ENCODE data around the gene ZSCAN21. TPM values are rescaled to one million over a fixed set of nuclear protein-coding genes. Genes with fewer than 3 reads are reported as not detected.

The ZSCAN21 gene
- total RNA-seq, 1 donor from 2014 or later: 8.8 TPM

DNA sequence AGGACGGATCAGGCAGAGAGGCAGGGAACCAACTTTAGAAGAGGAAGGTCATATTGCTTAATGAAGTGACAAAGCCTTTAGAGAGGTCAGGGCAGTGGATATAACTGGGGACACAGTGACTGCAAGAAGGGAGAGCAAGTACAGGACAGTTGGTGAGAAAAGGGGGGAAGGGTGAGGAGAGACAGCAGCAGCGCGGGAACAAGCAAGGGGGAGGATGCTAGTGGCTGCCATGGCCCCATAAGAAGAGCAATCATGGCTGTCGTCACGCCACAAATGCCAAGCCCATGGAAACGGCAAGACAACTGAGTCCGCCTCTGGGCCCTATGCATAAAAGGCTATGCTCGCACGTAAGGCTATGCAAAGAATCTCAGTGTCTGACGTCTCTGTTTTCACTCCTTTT is 22.9 kb downstream of the ZSCAN21 start:
- DNase-seq (ENCODE audit: extremely low read depth, low read depth, low spot score): no peak

DNA sequence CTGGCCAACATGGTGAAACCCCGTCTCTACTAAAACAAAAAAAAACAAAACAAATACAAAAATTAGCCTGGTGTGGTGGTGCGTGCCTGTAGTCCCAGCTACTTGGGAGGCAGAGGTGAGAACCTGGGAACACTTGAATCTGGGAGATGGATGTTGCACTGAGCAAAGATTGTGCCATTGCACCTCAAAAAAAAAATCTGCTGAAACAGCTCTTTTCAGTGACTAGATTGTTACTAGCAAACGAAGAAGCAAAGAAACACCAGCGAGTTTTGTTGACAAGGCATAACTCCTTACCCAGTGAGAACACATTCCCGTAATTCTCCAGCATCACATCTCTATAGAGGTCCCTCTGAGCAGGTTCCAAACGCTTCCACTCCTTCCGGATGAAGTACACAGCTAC is 25.3 kb downstream of the ZSCAN21 start:
- no peak for DNase-seq (ENCODE audit: extremely low read depth, low read depth, low spot score)

DNA sequence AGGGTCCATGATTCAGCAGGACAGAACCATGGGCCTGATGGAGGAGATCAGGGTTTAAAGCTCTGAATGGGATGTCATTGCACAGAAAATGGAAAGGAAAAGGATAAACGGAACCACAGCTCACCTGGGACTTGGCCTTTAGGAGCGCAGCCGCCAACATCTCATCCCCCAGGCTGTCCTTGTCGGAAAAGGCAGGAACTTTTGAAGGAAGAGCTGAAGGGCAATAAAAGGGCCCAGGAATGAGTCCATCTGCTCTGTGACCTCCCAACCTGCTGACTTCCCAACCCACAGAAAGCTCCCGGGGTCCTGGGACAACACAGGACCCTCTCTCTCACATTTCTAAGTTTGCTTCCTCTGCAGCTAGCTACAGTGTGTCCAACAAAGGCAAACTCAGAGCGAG is 25.8 kb downstream of the ZSCAN21 start:
- no peak for DNase-seq (ENCODE audit: extremely low read depth, low read depth, low spot score)

DNA sequence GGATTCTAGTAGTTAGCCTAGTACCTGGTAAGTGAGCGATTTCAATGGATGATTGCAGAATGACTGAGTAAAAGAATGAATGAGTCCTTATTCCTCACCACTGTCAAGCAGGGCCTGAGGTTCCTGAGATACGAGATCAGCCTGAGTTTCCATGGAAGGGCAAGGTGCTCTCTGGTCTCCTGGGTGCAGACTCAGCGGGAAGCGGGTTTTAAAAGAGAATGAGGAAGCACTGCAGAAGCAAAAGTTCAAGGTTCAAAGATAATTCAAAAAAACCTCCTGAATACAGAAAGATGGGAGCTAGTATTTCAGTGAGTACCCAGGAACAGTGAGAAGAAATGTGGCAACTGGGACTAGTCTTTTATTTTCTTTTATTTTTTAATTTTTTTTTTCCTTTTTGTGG is 27.6 kb downstream of the ZSCAN21 start:
- DNase-seq (ENCODE audit: extremely low read depth, low read depth, low spot score): no peak

DNA sequence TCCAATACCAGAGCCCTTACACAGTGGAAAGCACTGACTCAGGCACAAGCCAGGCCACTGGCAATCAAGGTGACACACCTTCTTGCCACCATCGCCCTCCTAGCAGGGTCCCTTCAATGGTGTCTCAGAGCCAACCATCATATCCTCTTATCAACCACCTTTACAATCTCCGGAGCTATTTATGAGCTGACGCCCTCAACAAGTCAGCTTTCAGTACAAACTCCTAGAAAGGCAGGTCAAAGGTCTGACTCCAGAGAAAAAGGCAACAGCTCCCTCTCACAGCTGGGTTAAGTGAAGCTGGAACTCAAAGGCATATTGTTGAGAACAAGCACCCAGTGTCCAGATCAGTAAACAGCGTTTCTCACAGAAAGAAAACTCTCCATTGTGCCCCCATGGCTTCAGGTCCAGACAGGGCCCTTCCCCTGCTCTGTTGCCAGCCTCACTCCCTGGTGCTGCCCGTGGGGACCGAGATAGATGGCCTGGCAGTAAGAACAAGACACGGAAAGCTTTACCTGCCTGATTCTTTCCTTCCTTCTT is 29.5 kb downstream of the ZSCAN21 start:
- no peak for DNase-seq (ENCODE audit: extremely low read depth, low read depth, low spot score)

DNA sequence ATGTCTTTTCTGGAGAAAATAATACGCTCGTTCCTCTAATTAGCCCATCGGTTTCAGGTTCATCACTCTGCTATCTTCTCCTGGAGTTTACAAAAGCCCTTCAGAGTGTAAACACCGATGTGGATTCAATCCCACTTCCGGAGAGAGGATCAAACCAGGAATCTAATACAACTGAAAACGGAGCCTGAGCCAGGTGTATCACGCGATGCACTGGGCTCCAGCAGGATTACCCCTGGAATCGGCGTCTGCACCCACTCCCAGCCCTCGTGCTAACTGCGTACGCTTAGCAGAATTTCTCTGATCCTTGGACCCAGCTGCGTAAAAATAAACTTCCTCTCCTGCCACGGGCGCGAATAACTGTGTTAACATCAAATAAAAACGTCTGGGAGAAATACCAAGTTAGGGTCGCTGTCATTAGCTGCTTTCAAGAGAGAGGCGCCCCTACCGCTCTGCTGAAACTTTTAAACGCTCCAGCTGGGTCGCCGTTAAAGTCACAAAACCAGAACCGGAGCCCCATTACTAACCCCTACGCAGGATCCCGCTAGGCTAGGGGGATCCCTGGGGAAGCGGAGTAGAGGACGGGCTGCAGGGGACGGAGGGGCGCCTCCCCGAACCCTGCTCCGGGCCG is 31.4 kb downstream of the ZSCAN21 start:
- no peak for DNase-seq (ENCODE audit: extremely low read depth, low read depth, low spot score)

DNA sequence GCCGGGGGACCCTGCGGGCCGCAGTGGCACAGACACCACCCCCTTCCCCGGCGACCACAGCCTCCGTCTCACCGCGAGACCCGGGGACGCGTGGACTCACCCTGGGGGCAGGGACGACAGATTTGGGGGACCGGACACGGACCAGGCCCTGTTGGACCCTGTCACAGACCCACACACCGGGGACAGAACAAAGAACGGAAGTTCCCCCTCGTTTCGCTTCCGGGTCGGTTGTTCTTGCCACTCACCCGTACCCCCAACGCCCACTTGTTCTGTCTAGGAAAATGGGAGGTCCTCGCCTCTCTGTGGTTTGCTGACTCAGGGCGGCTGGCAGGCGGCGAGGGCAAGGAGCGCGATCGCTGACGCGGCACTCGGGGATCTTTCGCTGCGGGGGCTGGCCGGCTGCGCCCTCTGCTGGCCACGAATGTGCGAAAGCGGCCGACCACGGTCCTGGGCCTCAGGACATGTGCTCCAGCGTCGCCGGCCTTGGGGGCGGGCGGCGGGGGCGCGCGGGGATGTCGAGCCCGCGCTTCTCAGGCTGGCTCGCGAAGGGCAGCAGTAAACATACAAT is 32.0 kb downstream of the ZSCAN21 start, which contains the start of gene ZNF3:
TSS of gene ZNF3 (minus strand) at position 189 of the 568 bp plus-strand sequence. CDS start 4,366 bp downstream, outside the sequence.
- DNase-seq (ENCODE audit: extremely low read depth, low read depth, low spot score): peak; percentile 90

DNA sequence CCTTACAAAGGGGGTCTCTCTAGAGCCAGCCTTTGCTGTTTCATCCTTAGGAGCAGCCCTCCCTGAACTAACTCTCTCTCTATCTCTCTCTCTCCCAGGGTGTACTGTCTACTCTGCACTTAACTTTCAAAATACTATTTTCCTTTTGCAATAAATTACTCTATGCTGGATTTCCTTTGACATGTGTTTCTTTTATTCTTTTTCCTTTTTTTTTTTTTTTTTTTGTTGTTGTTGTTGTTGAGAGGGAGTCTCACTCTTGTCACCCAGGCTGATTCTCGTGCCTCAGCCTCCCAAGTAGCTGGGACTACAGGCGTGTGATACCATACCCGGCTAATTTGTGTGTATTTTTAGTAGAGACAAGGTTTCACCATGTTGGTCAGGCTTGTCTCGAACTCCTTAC is 33.4 kb downstream of the ZSCAN21 start:
- no peak for DNase-seq (ENCODE audit: extremely low read depth, low read depth, low spot score)

DNA sequence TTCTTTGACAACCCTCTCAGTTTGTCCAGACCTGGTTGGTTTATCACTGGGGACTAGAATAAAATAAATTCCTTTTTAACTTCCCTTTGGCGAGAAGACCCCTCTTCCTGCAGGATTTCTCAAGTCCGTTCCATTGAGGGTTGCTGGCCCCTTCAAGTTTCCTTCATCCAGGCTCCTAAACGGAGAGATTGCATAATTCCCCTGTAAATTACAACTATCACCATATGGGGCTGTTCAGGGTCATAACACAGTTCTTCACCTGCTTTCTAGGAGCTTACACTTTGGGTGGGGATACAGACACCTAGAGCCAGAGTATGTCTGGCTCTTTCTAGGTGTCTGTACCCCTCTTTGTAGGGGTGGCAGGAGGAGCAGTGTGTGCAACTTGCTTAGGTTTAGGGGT is 35.9 kb downstream of the ZSCAN21 start:
- no peak for DNase-seq (ENCODE audit: extremely low read depth, low read depth, low spot score)

DNA sequence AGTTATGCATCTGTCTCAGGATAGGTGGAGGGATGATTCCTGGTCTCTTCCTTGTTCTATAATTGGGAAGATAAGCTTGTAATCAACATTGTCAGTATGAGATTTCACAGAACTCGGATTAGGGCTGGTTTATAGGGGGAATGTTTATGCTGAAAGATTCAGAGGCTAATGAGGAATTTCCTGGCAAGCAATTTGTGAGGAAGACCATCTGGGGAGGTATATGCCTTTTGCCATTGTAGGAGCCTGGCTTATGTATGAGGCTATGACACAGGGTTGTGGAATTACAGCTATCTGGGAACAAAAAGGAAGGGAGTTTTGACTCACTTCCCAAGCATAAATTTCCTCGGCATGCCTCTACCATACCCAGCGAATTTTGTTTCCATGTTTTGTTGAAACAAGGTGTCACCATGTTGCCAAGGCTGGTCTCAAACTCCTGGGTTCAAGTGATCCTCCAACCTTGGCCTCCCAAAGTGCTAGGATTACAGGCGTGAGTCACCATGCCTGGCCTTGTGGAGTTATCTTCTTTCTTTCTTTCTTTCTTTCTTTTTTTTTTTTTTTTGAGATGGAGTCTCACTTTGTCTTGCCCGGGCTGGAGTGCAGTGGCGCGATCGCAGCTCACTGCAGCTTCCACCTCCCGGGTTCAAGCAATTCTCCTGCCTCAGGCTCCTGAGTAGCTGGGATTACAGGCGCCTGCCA is 37.6 kb downstream of the ZSCAN21 start:
- peak; percentile 99 for DNase-seq (ENCODE audit: extremely low read depth, low read depth, low spot score)

DNA sequence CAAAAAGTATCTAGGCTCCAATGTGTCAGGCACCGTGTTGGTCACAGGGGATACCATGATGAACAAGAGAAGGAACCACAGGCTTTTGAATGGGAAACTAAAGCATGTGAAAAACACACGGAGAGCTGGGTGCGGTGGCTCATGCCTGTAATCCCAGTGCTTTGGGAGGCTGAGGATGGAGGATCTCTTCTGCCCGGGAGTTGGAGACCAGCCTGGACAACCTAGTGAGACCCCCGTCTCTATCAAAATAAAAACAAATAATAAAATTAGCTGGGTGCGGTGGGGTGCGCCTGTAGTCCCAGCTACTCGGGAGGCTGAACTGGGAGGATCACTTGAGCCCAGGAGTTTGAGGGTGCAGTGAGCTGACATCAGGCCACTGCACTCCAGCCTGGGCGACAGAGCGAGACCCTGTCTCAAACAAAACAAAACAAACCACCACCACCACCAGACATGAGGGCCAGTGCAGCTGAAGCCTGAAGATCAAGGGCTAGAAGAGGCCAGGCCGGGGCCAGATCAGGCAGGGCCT is 38.6 kb downstream of the ZSCAN21 start:
- DNase-seq (ENCODE audit: extremely low read depth, low read depth, low spot score): no peak

DNA sequence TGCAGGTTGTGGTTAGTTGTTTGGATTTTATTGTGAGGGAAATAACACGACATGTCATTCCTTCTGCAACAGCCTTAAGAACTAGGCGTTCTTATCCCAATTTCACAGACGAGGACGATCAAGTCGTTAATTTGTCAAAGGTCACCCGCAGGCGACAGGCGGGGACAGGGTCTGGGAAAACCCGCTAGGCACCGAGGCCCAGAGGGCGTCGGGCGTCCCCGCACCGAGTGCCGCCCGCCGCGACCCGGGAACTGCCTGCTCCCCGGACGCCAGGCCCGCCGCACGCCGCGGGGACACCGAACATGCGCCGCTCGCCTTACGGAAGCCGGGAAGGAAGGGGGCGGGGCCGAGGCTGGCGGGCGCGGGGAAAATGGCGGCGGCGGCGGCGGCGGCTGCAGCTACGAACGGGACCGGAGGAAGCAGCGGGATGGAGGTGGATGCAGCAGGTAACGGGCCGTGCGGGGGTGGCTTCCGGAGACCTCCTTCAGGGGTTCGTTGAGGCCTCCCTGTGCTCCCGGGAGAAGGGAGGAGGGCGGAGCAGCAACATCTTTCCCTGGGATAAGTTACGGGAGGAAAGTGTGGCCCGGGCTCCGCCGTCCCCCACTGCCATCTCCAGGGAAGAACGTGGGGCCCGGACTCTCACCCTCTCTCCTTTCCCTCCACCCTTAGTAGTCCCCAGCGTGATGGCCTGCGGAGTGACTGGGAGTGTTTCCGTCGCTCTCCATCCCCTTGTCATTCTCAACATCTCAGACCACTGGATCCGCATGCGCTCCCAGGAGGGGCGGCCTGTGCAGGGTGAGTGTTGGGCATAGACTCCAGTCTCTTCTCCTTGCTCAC is 39.3 kb downstream of the ZSCAN21 start, which contains the start of gene COPS6:
TSS of gene COPS6 (plus strand) at position 349 of the 837 bp plus-strand sequence. CDS start at position 371, 22 bp downstream.
- no peak for DNase-seq (ENCODE audit: extremely low read depth, low read depth, low spot score)

DNA sequence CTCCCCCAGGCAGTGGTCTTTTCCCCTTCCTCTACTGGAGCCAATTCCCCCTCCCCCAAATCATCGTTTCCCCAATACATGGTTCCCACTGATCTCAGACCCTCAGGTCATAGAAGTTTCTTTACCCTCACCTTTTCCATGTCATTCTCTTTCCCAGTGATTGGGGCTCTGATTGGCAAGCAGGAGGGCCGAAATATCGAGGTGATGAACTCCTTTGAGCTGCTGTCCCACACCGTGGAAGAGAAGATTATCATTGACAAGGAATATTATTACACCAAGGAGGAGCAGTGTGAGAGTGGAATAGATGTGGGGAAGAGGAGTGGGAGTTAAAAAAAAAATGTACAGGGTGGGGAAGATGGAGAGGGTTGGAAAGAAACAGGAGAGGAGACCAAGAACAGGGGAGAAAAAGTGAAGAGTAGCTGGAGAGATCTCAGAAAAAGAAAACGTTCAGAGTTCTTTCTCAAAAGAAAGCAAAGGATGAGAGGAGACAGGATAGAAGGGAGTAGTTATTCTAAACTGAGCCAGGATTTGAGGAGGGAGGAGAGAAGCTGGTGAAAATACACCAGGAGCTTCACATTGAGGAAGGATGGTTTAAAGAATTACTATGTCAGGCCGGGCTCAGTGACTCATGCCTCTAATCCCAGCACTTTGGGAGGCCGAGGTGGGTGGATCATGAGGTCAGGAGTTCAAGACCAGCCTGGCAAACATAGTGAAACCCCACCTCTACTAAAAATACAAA is 40.1 kb downstream of the ZSCAN21 start:
- DNase-seq (ENCODE audit: extremely low read depth, low read depth, low spot score): no peak

DNA sequence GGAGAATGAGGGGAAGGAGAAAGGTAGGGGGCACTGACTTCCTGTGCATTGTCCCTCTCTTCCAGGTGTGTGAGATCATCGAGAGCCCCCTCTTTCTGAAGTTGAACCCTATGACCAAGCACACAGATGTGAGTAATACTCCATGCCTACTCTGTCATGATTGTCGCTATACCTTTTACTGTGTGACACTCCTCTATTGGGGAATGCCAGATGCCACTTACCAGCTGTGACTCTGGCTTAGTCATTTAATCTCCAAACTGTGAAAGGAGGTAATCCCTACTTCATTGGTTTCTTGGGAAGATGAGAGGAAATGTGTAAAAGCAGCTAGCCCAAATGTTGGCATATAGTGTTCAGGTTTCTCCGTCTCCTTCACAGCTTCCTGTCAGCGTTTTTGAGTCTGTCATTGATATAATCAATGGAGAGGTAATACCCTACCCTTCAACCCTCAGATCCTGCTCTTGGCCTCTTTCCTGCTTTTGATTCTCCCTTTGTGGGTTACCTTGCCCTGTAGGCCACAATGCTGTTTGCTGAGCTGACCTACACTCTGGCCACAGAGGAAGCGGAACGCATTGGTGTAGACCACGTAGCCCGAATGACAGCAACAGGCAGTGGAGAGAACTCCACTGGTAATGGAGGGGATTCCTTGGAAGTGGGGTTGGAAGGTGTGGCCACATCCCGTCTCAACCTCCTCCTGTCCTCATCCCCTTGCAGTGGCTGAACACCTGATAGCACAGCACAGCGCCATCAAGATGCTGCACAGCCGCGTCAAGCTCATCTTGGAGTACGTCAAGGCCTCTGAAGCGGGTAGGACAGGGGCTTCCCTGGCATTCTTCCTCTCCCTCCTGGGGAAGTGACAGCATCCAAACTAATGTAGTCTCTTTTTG is 41.2 kb downstream of the ZSCAN21 start:
- DNase-seq (ENCODE audit: extremely low read depth, low read depth, low spot score): no peak

DNA sequence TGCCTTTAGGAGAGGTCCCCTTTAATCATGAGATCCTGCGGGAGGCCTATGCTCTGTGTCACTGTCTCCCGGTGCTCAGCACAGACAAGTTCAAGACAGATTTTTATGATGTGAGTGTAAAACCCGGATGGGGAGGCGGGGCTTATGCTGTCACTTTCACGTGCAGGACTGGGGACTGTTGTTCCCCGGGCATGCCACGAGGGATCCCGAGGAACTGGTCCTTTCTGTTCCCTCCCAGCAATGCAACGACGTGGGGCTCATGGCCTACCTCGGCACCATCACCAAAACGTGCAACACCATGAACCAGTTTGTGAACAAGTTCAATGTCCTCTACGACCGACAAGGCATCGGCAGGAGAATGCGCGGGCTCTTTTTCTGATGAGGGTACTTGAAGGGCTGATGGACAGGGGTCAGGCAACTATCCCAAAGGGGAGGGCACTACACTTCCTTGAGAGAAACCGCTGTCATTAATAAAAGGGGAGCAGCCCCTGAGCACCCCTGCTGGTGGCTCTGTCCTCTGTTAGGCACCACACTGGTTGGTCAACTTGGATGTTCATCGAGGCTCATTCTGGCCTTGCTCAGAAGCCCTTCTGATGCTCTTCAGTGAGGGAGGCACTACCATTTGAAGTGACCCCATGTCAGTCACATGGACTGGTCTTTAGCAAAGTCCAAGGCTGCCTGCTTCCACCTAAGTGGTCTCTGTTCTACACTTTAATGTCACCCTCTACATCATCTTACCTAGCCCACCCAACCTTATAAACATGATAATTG is 42.0 kb downstream of the ZSCAN21 start:
- no peak for DNase-seq (ENCODE audit: extremely low read depth, low read depth, low spot score)

DNA sequence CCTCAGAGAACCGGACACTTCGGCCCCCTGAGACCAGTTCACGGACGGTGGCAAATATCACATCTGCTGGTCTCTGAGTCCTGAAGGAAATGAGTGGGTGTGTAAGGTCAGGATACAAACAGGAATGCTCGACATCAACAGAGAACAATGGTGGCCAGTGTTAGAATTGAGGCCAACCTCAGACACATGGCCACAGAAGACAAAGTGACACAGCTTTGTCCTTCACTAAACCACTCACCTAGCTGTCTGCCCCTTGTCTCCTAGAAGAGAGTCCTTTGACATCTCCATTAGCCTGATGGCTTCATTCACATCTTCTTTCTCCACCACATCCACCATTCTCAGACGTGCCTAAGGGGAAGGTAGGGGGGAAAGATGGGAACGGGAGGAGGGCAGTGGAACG is 43.5 kb downstream of the ZSCAN21 start:
- no peak for DNase-seq (ENCODE audit: extremely low read depth, low read depth, low spot score)

DNA sequence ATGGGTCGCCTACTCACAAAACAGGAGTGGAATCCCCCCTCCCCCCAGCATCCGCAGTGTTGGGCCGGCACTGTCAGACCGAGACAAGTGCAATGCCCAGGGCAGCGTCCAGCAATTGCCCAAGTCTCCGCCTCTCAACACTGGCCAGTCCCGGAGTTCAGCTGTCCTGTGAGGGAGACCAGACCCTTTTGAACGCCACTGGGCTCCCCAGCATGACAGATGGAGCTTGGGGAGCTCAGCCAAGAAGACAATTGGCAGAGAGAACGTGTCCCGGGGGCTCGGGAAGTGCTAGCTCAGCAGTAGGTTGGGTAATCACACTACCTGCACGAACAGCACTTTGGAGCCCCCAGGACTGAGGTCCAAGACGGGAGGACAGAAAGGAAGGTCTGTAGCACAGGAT is 43.9 kb downstream of the ZSCAN21 start:
- DNase-seq (ENCODE audit: extremely low read depth, low read depth, low spot score): no peak

DNA sequence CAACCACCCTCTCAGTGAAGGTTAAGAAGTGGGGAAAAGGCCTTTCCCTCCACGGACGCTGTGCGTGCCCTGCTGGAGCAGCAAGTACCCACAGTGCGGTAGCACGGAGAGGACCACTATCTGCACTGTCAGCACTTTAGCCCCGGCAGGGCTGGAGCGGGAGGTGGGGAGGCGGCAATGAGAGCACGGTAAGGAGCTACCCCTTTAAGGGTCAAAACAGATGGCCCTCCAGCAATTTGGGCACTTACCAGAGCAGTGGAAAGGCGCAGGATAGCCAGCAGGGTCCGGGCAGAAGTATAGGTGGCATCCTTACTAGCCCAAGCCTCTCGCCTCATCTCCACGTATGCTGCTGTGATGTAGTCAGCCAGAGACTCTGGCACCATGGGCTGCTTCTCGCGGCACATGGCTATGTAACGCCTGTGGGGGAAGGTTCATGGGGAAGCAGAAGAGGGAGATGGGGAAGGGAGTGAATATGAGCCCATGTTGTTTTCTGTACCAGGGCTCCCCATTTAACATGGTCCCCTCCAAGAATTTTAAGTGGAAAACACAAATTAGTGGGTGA is 44.4 kb downstream of the ZSCAN21 start:
- DNase-seq (ENCODE audit: extremely low read depth, low read depth, low spot score): no peak

All from glomerular endothelial cell (primary cell).